H9 (cell line): Measurements from ENCODE around the gene EFCAB11. TPM values are rescaled to one million over a fixed set of nuclear protein-coding genes. Genes with fewer than 3 reads are reported as not detected.

Experiments used
- DNase-seq: peaks from one replicate; pipeline ENCODE4 v3.0.0-alpha.2; 2017
- H2AFZ ChIP-seq: one replicate; pipeline ENCODE4 v1.6.1; 2013; ENCODE audit warnings: mild to moderate bottlenecking, low read length, control low read depth, moderate library complexity
- H2AK5ac ChIP-seq: 2 replicates; pipeline ENCODE4 v1.6.1; 2013; ENCODE audit warnings: low read length, control low read depth, mixed read lengths; ENCODE audit not compliant: insufficient read length
- H2BK120ac ChIP-seq: one replicate; pipeline ENCODE4 v1.6.1; 2013; ENCODE audit warnings: low read depth, mild to moderate bottlenecking, low read length, control low read depth, inconsistent platforms; ENCODE audit not compliant: poor library complexity, severe bottlenecking
- H2BK12ac ChIP-seq: 2 replicates; pipeline ENCODE4 v1.6.1; 2013; ENCODE audit warnings: low read length, control low read depth, mixed read lengths, low read depth; ENCODE audit not compliant: insufficient read length
- H2BK15ac ChIP-seq: 2 replicates; pipeline ENCODE4 v1.6.1; 2013; ENCODE audit warnings: low read depth, low read length, control low read depth
- H2BK20ac ChIP-seq: one replicate; pipeline ENCODE4 v1.6.1; 2013; ENCODE audit warnings: low read depth, mild to moderate bottlenecking, low read length, control low read depth, inconsistent platforms; ENCODE audit not compliant: poor library complexity, severe bottlenecking
- H2BK5ac ChIP-seq: 2 replicates; pipeline ENCODE4 v1.6.1; 2013; ENCODE audit warnings: low read length, control low read depth, mixed read lengths; ENCODE audit not compliant: insufficient read length
- H3K14ac ChIP-seq: 2 replicates; pipeline ENCODE4 v1.6.1; 2013; ENCODE audit warnings: low read length, control low read depth; ENCODE audit not compliant: insufficient read depth
- H3K18ac ChIP-seq: 2 replicates; pipeline ENCODE4 v1.6.1; 2013; ENCODE audit warnings: low read depth, mild to moderate bottlenecking, mixed read lengths, low read length, control low read depth; ENCODE audit not compliant: insufficient read length
- H3K23ac ChIP-seq: 2 replicates; pipeline ENCODE4 v1.6.1; 2013; ENCODE audit warnings: low read length, control low read depth, mixed read lengths, low read depth; ENCODE audit not compliant: insufficient read length
- H3K23me2 ChIP-seq: 2 replicates; pipeline ENCODE4 v1.6.1; 2013; ENCODE audit warnings: low read depth, mild to moderate bottlenecking, mixed read lengths, low read length, control low read depth; ENCODE audit not compliant: insufficient read length, poor library complexity, severe bottlenecking
- H3K27ac ChIP-seq: 2 replicates; pipeline ENCODE4 v1.5.1; 2013; ENCODE audit warnings: low read length, control low read depth, mixed read lengths, low read depth; ENCODE audit not compliant: insufficient read length
- H3K27me3 ChIP-seq: 2 replicates; pipeline ENCODE4 v1.6.1; 2013; ENCODE audit warnings: low read length, control low read depth, inconsistent platforms; ENCODE audit not compliant: insufficient read depth
- H3K4ac ChIP-seq: 2 replicates; pipeline ENCODE4 v1.6.1; 2013; ENCODE audit warnings: low read depth, mild to moderate bottlenecking, control low read depth, inconsistent platforms, low read length, moderate library complexity
- H3K4me1 ChIP-seq: 2 replicates; pipeline ENCODE4 v1.6.1; 2013; ENCODE audit warnings: low read length, control low read depth, inconsistent platforms; ENCODE audit not compliant: insufficient read depth
- H3K4me2 ChIP-seq: 2 replicates; pipeline ENCODE4 v1.6.1; 2013; ENCODE audit warnings: low read length, control low read depth, mixed read lengths; ENCODE audit not compliant: insufficient read length, insufficient read depth
- H3K56ac ChIP-seq: 2 replicates; pipeline ENCODE4 v1.6.1; 2013; ENCODE audit warnings: low read depth, mild to moderate bottlenecking, mixed read lengths, low read length, control low read depth; ENCODE audit not compliant: insufficient read length
- H3K79me1 ChIP-seq: 2 replicates; pipeline ENCODE4 v1.6.1; 2013; ENCODE audit warnings: low read depth, mild to moderate bottlenecking, moderate library complexity, low read length, control low read depth, inconsistent platforms; ENCODE audit not compliant: insufficient read depth, poor library complexity, severe bottlenecking
- H3K79me2 ChIP-seq: 2 replicates; pipeline ENCODE4 v1.6.1; 2013; ENCODE audit warnings: low read length, control low read depth, inconsistent platforms; ENCODE audit not compliant: insufficient read depth
- H3K9ac ChIP-seq: 2 replicates; pipeline ENCODE4 v1.6.1; 2013; ENCODE audit warnings: low read length, control low read depth, mixed read lengths; ENCODE audit not compliant: insufficient read length; ENCODE audit errors: extremely low read depth
- H3K9me3 ChIP-seq: one replicate; pipeline ENCODE4 v1.6.1; 2013; ENCODE audit warnings: low read depth, low read length, inconsistent platforms; ENCODE audit not compliant: control insufficient read depth
- H3T11ph ChIP-seq: one replicate; pipeline ENCODE4 v1.6.1; 2013; ENCODE audit warnings: mild to moderate bottlenecking, low read length, control low read depth, inconsistent platforms
- H4K20me1 ChIP-seq: one replicate; pipeline ENCODE4 v1.6.1; 2013; ENCODE audit not compliant: control insufficient read depth, insufficient read length, insufficient read depth
- H4K5ac ChIP-seq: 2 replicates; pipeline ENCODE4 v1.6.1; 2013; ENCODE audit warnings: low read depth, mild to moderate bottlenecking, mixed read lengths, low read length, control low read depth; ENCODE audit not compliant: insufficient read length
- H4K8ac ChIP-seq: replicated peaks from 2 replicates; pipeline ENCODE4 v1.6.1; 2013; ENCODE audit warnings: low read length, control low read depth, mixed read lengths, low read depth; ENCODE audit not compliant: insufficient read length
- H4K91ac ChIP-seq: 2 replicates; pipeline ENCODE4 v1.6.1; 2013; ENCODE audit warnings: low read depth, mild to moderate bottlenecking, moderate library complexity, mixed read lengths, low read length, control low read depth; ENCODE audit not compliant: insufficient read length
- H3K27ac Mint-ChIP-seq, 3 experiments: 2 replicates in 2 of 3; 3 replicates in 1 of 3; pipeline ENCODE4 v1.8.0; 2020 to 2021; ENCODE audit warnings: mixed read lengths in 3 of 3, mild to moderate bottlenecking in 1 of 3, moderate library complexity in 1 of 3
- H3K27me3 Mint-ChIP-seq: 2 replicates; pipeline ENCODE4 v1.8.0; 2021; ENCODE audit warnings: low read depth, mild to moderate bottlenecking, moderate library complexity, mixed read lengths
- H3K36me3 Mint-ChIP-seq, 3 experiments: 2 replicates in 2 of 3; 3 replicates in 1 of 3; pipeline ENCODE4 v1.8.0; 2020 to 2021; ENCODE audit warnings: low read depth in 3 of 3, mixed read lengths in 3 of 3; ENCODE audit not compliant: insufficient read depth in 1 of 3
- H3K4me1 Mint-ChIP-seq, 2 experiments: 2 replicates each; pipeline ENCODE4 v1.8.0; 2020; ENCODE audit warnings: mixed read lengths in 2 of 2
- H3K4me3 Mint-ChIP-seq, 2 experiments: 2 replicates in 1 of 2; 3 replicates in 1 of 2; pipeline ENCODE4 v1.8.0; 2020 to 2021; ENCODE audit warnings: mild to moderate bottlenecking in 2 of 2, mixed read lengths in 2 of 2, moderate library complexity in 1 of 2
- H3K9me3 Mint-ChIP-seq, 2 experiments: 2 replicates in 1 of 2; 3 replicates in 1 of 2; pipeline ENCODE4 v1.8.0; 2020; ENCODE audit warnings: mild to moderate bottlenecking in 2 of 2, mixed read lengths in 2 of 2, moderate library complexity in 1 of 2
- WGBS: extraction: QIAGEN DNeasy Blood & Tissue Kit; methylation state at CpG from one replicate; pipeline ENCODE4 v1.1.7; 2013; ENCODE audit warnings: missing lambda C conversion rate, low lambda C conversion rate, mixed read lengths; ENCODE audit not compliant: insufficient read length; ENCODE audit errors: extremely low coverage; 5-methylcytosine and 5-hydroxymethylcytosine counted together
- total RNA-seq: library from RNA; stranded (reverse); gene quantifications from 2 replicates; pipeline ENCODE4 v1.2.1, GENCODE V29; 2021
- TF ChIP-seq, protein P1 (sequence below): fragments of 200-600 bp; sonication (generic); conservative IDR thresholded peaks from 3 replicates; pipeline ENCODE4 v1.8.0; 2021; ENCODE audit warnings: antibody characterized with exemption, mild to moderate bottlenecking

The EFCAB11 gene
- total RNA-seq, 1 experiment from 2014 or later, result 17.4 TPM

DNA sequence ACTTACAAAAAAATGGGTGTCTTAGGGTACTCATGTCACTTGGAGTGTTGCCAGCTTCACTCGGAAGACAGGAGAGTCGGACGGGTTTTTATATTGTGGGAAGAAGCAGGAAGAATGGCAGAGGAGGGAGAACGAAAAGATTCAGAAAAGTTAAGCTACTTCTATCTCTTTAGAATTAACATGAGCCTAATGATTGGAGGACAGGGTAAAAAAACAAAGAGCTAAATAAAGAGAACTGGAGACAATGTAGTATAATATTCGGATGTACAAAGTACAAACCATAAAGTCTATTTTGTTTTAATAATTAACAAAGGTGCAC is 43.9 kb downstream of the EFCAB11 start:
- no peak overlapping the region for H2AFZ ChIP-seq
- H2BK5ac ChIP-seq, result no peak overlapping the region
- H3K36me3 Mint-ChIP-seq, result peaks cover 0 to 4% (median 3%) of the 10 kb centered on the region in 3 experiments; a peak in 3 of 7 replicates
- peaks cover 42 to 50% of the 10 kb centered on the region in 2 experiments for H3K4me1 Mint-ChIP-seq
- no peak overlapping the region for H2AK5ac ChIP-seq
- H2BK12ac ChIP-seq, result no peak overlapping the region
- no peak overlapping the region for H3K4ac ChIP-seq
- H3K14ac ChIP-seq, result no peak overlapping the region
- H3K9me3 ChIP-seq, result no peaks in the 10 kb centered on the region
- no CpG with 5 or more reads among the region's 5 CpGs for WGBS
- no peaks in the 10 kb centered on the region for H3K79me1 ChIP-seq
- no peak overlapping the region for H3K27ac ChIP-seq
- TF ChIP-seq, protein P1, sequence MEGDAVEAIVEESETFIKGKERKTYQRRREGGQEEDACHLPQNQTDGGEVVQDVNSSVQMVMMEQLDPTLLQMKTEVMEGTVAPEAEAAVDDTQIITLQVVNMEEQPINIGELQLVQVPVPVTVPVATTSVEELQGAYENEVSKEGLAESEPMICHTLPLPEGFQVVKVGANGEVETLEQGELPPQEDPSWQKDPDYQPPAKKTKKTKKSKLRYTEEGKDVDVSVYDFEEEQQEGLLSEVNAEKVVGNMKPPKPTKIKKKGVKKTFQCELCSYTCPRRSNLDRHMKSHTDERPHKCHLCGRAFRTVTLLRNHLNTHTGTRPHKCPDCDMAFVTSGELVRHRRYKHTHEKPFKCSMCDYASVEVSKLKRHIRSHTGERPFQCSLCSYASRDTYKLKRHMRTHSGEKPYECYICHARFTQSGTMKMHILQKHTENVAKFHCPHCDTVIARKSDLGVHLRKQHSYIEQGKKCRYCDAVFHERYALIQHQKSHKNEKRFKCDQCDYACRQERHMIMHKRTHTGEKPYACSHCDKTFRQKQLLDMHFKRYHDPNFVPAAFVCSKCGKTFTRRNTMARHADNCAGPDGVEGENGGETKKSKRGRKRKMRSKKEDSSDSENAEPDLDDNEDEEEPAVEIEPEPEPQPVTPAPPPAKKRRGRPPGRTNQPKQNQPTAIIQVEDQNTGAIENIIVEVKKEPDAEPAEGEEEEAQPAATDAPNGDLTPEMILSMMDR, result no peak
- H3K79me2 ChIP-seq, result no peaks in the 10 kb centered on the region
- H3K4me1 ChIP-seq, result peaks cover 6% of the 10 kb centered on the region; the same call in 1 of the 2 replicates
- no peak overlapping the region for H3K23ac ChIP-seq
- no peak overlapping the region for H2BK15ac ChIP-seq
- H4K8ac ChIP-seq, result no peak overlapping the region
- no peak overlapping the region for H2BK120ac ChIP-seq
- no peak overlapping the region for H4K91ac ChIP-seq
- H3T11ph ChIP-seq, result no peak overlapping the region
- no peak overlapping the region for H3K4me2 ChIP-seq
- H3K9ac ChIP-seq, result no peak overlapping the region
- 0 out of 7 replicates have a peak overlapping the region, but pooled peaks of 2 of the 3 experiments have one; percentile 3 to 5 for H3K27ac Mint-ChIP-seq
- H4K20me1 ChIP-seq, result no peaks in the 10 kb centered on the region
- no peak overlapping the region for H3K56ac ChIP-seq
- no peak overlapping the region for H3K18ac ChIP-seq
- no peaks in the 10 kb centered on the region for H3K9me3 Mint-ChIP-seq
- no peak overlapping the region for H4K5ac ChIP-seq
- H3K4me3 Mint-ChIP-seq, result peak overlapping the region in 1 of 2 experiments; percentile 52; a peak in 2 of 5 replicates
- H3K27me3 ChIP-seq, result no peaks in the 10 kb centered on the region
- H3K27me3 Mint-ChIP-seq, result peaks cover 5% of the 10 kb centered on the region; the same call in 1 of the 2 replicates
- no peak for DNase-seq
- no peaks in the 10 kb centered on the region for H3K23me2 ChIP-seq
- H2BK20ac ChIP-seq, result no peak overlapping the region
